ENCODE measurements around the gene ZBTB7A. TPM values are rescaled to one million over a fixed set of nuclear protein-coding genes. Genes with fewer than 3 reads are reported as not detected.

Gene ZBTB7A
- polyA plus RNA-seq, 1 donor: 7.9 TPM

GRCh38 chr19:4036576-4037300 is 30.0 kb downstream of the ZBTB7A start:
- no peak for DNase-seq

- no peak for DNase-seq
Measured at GRCh38 chr19:4035582-4035981, 31.1 kb downstream of the ZBTB7A start.

GRCh38 chr19:4035018-4035566 is 31.6 kb downstream of the ZBTB7A start:
- no peak for DNase-seq

GRCh38 chr19:4034048-4035017 is 32.4 kb downstream of the ZBTB7A start:
- DNase-seq: no peak

- no peak for DNase-seq
Measured at GRCh38 chr19:4033028-4033956, 33.4 kb downstream of the ZBTB7A start.

- no peak for DNase-seq
Measured at GRCh38 chr19:4032436-4032835, 34.3 kb downstream of the ZBTB7A start.

GRCh38 chr19:4031420-4031819 is 35.3 kb downstream of the ZBTB7A start:
- DNase-seq: no peak

GRCh38 chr19:4030981-4031380 is 35.7 kb downstream of the ZBTB7A start:
- no peak for DNase-seq

- no peak for DNase-seq
Measured at GRCh38 chr19:4030552-4030951, 36.1 kb downstream of the ZBTB7A start.

GRCh38 chr19:4029247-4029614 is 37.5 kb downstream of the ZBTB7A start:
- DNase-seq: no peak

- DNase-seq: no peak
Measured at GRCh38 chr19:4028334-4029246, 38.1 kb downstream of the ZBTB7A start.

GRCh38 chr19:4027146-4027545 is 39.6 kb downstream of the ZBTB7A start:
- no peak for DNase-seq

- DNase-seq: no peak
Measured at GRCh38 chr19:4025317-4025716, 41.4 kb downstream of the ZBTB7A start.

GRCh38 chr19:4023600-4024398 is 42.9 kb downstream of the ZBTB7A start:
- no peak for DNase-seq

GRCh38 chr19:4019578-4019977 is 47.1 kb downstream of the ZBTB7A start:
- DNase-seq: no peak

GRCh38 chr19:4018775-4019504 is 47.8 kb downstream of the ZBTB7A start:
- no peak for DNase-seq

- DNase-seq: no peak
Measured at GRCh38 chr19:4018140-4018613, 48.5 kb downstream of the ZBTB7A start.

GRCh38 chr19:4016903-4017638 is 49.6 kb downstream of the ZBTB7A start:
- no peak for DNase-seq

Measured in left kidney (tissue), 2 donors.